ENCODE results near the gene MAN2A2. TPM values are rescaled to one million over a fixed set of nuclear protein-coding genes. Genes with fewer than 3 reads are reported as not detected.
A peak's percentile ranks its signal among the peaks of the same experiment; 100 is the strongest.
"Not testable (repeated sequence)": the region's sequence is repeated elsewhere in the genome, so short reads cannot be mapped to it uniquely, and the experiment has no call there.

The MAN2A2 gene
- total RNA-seq, 3 donors from 2014 or later: 38.2 to 58.0 (median 56.9) TPM

GRCh38 chr15:90871139-90871715, 31.9 kb upstream of the MAN2A2 start:
- no peaks in the 10 kb centered on the region for H3K27me3 ChIP-seq
- DNase-seq (ENCODE audit: low spot score in 2 of 2): no peak
- peak overlapping the region; percentile 92 to 97 (median 96) for H3K4me3 ChIP-seq
- H3K9me3 ChIP-seq: no peaks in the 10 kb centered on the region
- TF ChIP-seq POLR2AphosphoS5 (IDR thresholded peaks at IDR 0.05): peak in 1 of 3 donors; percentile 44
- no peak for TF ChIP-seq POLR2A (IDR thresholded peaks at IDR 0.05)
- intact Hi-C loops (cut with DNase I; ENCODE audit: low total_unique reads): no loop called here
- H3K36me3 ChIP-seq: no peaks in the 10 kb centered on the region
- peaks cover 4 to 31% of the 10 kb centered on the region in 2 donors for H3K4me1 ChIP-seq
- peak overlapping the region; percentile 90 to 97 for H3K27ac ChIP-seq

GRCh38 chr15:90871716-90872485, 31.2 kb upstream of the MAN2A2 start:
- peaks cover under 1% of the 10 kb centered on the region for H3K36me3 ChIP-seq
- H3K27me3 ChIP-seq: no peaks in the 10 kb centered on the region
- H3K4me3 ChIP-seq: peak overlapping the region; percentile 92 to 97 (median 96)
- intact Hi-C loops (cut with DNase I; ENCODE audit: low total_unique reads): no loop called here
- peak overlapping the region; percentile 90 to 97 for H3K27ac ChIP-seq
- no peak for DNase-seq (ENCODE audit: low spot score in 2 of 2)
- no peak for TF ChIP-seq POLR2AphosphoS5 (IDR thresholded peaks at IDR 0.05)
- no peak for TF ChIP-seq CTCF (IDR thresholded peaks at IDR 0.05)
- TF ChIP-seq POLR2A (IDR thresholded peaks at IDR 0.05): no peak
- H3K4me1 ChIP-seq: peaks cover 4 to 31% of the 10 kb centered on the region in 2 donors
- H3K9me3 ChIP-seq: no peaks in the 10 kb centered on the region

GRCh38 chr15:90872486-90873184, 30.5 kb upstream of the MAN2A2 start:
- Histone ChIP-seq H3K36me3 (peaks cover 6% of the 10 kb centered on the region), H3K27me3 (no peaks in the 10 kb centered on the region), H3K27ac (peak overlapping the region; percentile 90 to 97), H3K4me3 (peak overlapping the region; percentile 92 to 97 (median 96)), H3K9me3 (no peaks in the 10 kb centered on the region), H3K4me1 (peaks cover 4 to 31% of the 10 kb centered on the region in 2 donors)
- intact Hi-C loops (cut with DNase I; ENCODE audit: low total_unique reads): no loop called here
- TF ChIP-seq POLR2AphosphoS5 (IDR thresholded peaks at IDR 0.05) (no peak), CTCF (IDR thresholded peaks at IDR 0.05) (no peak), POLR2A (IDR thresholded peaks at IDR 0.05) (no peak)
- no peak for DNase-seq (ENCODE audit: low spot score in 2 of 2)

- Histone ChIP-seq H3K27ac (peak overlapping the region; percentile 60 to 90), H3K4me3 (peak overlapping the region in 2 of 3 donors; percentile 92 to 97), H3K9me3 (no peaks in the 10 kb centered on the region), H3K27me3 (no peaks in the 10 kb centered on the region), H3K4me1 (peaks cover 4 to 31% of the 10 kb centered on the region in 2 donors), H3K36me3 (peaks cover 6% of the 10 kb centered on the region)
- DNase-seq (ENCODE audit: low spot score in 2 of 2): no peak
- TF ChIP-seq POLR2AphosphoS5 (IDR thresholded peaks at IDR 0.05) (no peak), POLR2A (IDR thresholded peaks at IDR 0.05) (no peak), CTCF (IDR thresholded peaks at IDR 0.05) (no peak)
- intact Hi-C loops (cut with DNase I; ENCODE audit: low total_unique reads): no loop called here
Measured at GRCh38 chr15:90873488-90873997, 29.6 kb upstream of the MAN2A2 start.

- no peak for TF ChIP-seq POLR2A (IDR thresholded peaks at IDR 0.05)
- TF ChIP-seq CTCF (IDR thresholded peaks at IDR 0.05): no peak
- TF ChIP-seq POLR2AphosphoS5 (IDR thresholded peaks at IDR 0.05): no peak
- Histone ChIP-seq H3K4me3 (peak overlapping the region in 2 of 3 donors; percentile 92 to 97), H3K36me3 (peaks cover 6% of the 10 kb centered on the region), H3K27me3 (no peaks in the 10 kb centered on the region), H3K4me1 (peaks cover 4 to 31% of the 10 kb centered on the region in 2 donors), H3K27ac (peak overlapping the region; percentile 60), H3K9me3 (no peaks in the 10 kb centered on the region)
- intact Hi-C loops (cut with DNase I; ENCODE audit: low total_unique reads): no loop called here
- no peak for DNase-seq (ENCODE audit: low spot score in 2 of 2)
Measured at GRCh38 chr15:90873998-90874605, 29.0 kb upstream of the MAN2A2 start.

GRCh38 chr15:90874986-90875385, 28.1 kb upstream of the MAN2A2 start:
- not testable (repeated sequence) for DNase-seq (ENCODE audit: low spot score in 2 of 2)

More at GRCh38 chr15:90874986-90875385, 28.1 kb upstream of the MAN2A2 start:
- H3K9me3 ChIP-seq; H3K4me3 ChIP-seq; intact Hi-C loops (cut with DNase I; ENCODE audit: low total_unique reads); H3K36me3 ChIP-seq; H3K27ac ChIP-seq; H3K27me3 ChIP-seq: not testable (repeated sequence)
- H3K4me1 ChIP-seq: peaks cover 4 to 31% of the 10 kb centered on the region in 2 donors
